SK-N-DZ (cell line): ENCODE data around the gene ZNF521.

Experiments used
- DNase-seq: peaks from one replicate; pipeline ENCODE4 v3.0.0-alpha.2; 2015; ENCODE audit warnings: low spot score

The ZNF521 gene

DNA sequence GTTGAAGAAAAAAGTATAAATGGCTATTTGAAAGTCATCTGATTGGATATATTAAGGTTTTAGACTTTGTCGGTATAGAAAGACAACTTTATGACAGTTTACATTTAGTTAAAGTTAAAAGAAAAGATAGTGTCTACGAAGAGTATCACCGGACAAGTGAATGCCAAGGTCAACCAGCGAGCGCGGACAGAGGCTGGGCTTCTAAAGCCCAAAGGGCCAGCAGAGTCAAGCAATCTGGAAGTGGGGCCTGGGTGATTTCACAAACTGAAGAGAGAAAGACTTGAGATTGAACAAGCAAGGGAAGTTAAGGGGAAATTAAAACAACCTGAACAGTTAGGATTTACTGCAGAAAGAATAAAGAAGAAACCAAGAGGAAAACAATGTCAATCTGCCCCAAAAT, 16.3 kb downstream of the ZNF521 start:
- no peak for DNase-seq

DNA sequence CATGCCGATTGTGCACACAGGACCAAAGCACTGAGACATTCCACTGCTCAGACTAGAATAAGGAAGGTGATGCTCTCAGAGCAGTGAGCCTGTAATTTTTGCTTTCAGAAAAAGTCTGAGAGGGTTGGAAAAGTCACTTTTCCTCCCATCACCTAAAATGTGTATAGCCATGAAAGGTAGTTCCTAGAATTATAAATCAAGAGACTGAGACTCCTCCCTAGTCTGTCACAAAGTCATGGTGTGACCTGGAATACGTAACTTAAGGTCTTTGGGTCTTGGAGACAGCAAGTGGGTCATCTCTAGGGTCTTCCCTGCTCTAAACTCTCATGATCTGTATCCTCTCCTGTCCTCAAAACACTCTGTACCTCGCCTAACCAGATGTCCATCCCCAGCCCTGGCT, 16.9 kb downstream of the ZNF521 start:
- no peak for DNase-seq

DNA sequence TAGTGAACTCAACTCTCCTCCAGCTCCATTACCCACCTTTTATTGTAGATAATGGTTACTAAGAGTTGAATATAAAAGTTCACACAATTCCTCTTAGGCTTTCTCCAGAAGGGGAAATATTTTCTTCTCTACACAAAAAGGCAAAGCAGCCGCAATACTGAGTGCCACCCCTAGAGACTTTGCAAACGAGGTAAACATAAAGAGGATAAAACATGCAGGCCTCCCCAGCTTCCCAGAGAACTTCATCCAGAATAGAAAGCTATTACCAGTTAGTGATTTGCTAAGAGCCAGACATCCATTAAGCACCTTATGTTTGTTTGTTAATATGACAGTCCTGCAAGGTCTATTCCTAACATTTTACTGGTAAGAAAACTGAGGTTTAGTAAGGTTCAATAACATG, 17.4 kb downstream of the ZNF521 start:
- DNase-seq = no peak

GRCh38 chr18:25332002-25332401, 20.0 kb downstream of the ZNF521 start:
- no peak for DNase-seq

DNA sequence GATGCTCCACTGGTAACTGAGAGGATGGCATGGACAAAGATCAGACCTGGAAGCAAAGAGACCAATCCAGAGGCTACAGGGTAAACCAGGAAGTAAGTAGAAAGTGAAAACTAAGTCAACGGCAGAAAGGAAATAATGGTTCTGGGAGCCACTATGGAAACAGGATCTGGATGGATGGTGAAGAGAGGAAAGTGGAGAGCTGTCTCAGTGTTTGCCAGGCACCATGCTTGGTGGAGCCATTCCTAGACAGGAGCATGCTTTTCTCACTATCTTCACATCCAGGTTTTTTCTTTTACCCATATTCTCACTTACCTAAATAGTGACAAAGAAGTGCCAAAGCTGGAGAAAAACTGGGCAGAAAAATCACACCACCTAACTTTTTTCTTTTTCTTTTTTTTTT, 22.2 kb downstream of the ZNF521 start:
- DNase-seq = peak; percentile 18

GRCh38 chr18:25327584-25327983, 24.4 kb downstream of the ZNF521 start:
- no peak for DNase-seq

- no peak for DNase-seq
These were observed 25.5 kb downstream of the ZNF521 start for GRCh38 chr18:25326361-25326952.

- no peak for DNase-seq
These were observed 29.2 kb downstream of the ZNF521 start for GRCh38 chr18:25322806-25323205.

GRCh38 chr18:25316381-25317018, 35.5 kb downstream of the ZNF521 start:
- no peak for DNase-seq

- DNase-seq = no peak
These were observed 37.2 kb downstream of the ZNF521 start for GRCh38 chr18:25314838-25315190.

DNA sequence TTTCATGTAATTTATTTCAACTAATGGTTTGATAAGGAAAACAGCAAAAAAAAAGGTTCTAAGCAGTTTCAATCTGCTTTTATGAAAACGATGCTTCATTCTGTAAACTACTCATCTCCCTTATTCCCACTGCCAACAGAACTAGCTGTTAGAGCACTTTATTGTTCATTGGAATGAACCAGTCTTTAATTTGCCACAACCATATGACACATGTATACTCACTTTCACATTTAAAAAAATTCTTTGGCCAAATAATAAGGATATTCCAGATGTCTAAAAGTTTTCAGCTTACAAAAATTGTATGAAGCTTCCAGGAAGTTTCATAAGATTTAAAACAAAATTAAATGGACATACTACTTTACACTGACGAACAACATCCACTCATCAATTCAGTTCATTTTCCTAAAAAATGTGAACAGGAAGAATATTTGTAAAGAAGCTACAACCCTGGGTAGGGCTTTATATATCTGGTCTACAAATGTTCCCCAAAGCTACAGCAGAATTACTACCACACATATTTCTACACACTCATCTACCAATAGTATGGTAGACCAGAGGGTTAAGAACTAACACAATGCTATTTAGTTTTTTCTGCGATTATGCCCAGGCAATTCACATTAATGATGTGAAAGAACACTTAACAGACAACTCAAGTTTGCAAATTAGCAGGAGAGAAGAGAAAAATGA, 37.7 kb downstream of the ZNF521 start:
- DNase-seq = no peak

GRCh38 chr18:25313268-25313667, 38.7 kb downstream of the ZNF521 start:
- DNase-seq = no peak

DNA sequence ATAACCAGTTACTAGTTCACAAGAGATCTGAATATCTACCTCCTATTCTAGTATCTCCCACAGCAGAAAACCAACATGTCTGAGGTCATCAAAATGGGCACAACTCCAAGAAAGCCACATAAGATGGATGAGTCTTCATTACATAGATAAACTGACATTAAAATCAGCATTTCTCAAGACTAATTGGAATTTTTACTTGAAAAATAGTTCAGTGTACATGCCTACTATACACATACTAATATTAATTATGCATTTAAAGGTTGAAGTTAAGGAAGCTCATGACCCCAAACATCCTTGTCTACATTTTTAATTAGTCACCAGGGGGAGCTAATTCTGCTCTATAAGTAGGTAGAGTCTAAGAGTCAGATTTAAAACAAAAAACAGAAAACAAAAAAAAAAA, 41.9 kb downstream of the ZNF521 start:
- DNase-seq = no peak

DNA sequence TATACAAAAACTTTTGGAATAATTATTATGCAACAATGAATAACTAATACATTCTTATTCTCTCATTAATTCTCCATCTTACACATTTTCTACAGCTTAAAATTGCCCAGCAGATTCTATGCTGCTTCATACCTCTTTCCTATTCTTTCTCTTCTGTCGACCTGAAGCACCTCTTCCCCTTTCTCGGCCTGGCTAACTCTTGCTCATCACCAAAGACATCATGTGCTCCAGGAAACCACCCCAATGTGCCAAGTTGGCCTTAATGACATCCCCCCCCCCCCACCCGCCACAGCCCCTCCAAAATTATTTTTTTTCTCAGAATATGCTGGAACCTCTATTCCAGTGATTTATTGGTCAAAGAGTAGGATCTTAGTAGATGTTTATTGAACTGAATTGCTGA, 43.6 kb downstream of the ZNF521 start:
- DNase-seq = no peak

DNA sequence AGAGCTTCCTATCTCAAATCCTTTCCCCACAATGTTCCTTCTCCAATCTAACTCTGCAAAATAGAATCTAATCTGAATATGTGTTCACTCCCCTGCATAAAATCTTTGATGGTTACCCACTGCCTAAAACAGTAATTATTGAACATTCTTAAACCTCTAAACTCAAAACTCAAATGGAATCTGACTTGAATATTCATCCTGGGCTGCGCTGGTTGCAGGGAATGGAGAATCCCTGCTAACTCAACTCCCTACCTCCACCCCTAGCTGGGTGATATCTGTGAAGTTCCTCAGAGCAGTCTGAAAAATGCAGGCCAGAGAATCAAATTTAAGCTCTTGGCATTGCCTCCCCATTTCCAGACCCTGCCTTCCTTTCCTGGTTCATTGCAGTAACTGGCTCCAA, 44.8 kb downstream of the ZNF521 start:
- DNase-seq = no peak

GRCh38 chr18:25306671-25307070, 45.3 kb downstream of the ZNF521 start:
- no peak for DNase-seq

GRCh38 chr18:25305584-25305983, 46.4 kb downstream of the ZNF521 start:
- DNase-seq = no peak

DNA sequence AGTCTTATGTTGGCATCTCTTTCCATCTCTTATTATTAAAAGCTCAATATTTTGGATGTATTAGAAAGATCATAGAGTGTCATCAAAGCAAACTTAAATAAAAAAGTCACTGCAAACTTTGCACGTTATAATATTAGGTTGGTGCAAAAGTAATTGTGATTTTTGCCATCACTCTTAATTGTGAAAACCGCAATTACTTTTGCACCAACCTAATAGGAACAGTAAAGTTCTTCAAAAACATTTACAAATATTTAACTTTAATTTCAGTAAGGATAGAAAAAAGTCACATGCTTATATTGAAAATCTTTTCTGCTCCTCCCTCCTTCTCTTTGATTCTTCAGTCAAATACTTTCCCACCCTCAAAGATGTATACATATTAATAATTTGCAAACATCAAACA, 51.5 kb downstream of the ZNF521 start:
- DNase-seq = no peak

DNA sequence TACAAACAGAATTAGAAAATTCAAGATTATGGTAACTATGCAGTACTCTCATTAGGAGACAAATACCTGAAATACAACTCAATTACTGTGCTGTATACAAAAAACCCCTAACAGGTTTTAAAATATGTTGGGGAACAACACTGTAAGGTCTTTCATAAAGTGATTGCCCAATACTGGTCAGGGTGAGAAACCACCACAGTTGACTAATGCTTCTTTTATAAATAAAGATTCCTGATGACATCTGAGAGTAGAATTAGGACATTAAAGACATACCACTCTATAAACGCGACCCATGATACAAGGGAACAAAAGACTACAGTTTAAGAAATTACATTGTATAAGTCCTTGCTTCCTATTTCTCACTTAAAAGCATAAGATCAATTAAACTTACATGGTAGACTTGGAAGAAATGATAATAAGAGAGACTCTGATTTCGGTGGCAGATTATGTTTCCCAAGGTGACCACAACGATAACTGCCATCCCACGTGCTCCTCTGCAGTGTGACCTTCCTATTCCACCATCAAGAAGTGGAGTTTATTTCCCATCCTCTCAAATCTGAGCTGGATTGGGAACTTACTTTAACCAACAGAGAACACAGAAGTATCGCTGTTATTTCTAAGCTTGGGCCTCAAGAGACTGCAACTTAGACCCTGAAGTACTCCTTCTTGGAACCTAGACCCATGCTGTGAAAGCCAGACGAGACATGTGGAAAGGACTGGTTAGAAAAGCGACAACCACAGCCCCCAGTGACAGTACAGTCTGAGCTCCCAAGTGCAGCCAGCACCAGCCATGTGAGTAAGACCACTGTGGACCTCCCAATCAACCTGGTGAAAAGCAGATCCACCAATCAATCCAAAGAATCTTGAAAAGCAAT, 52.3 kb downstream of the ZNF521 start:
- no peak for DNase-seq

GRCh38 chr18:25298853-25299274, 53.1 kb downstream of the ZNF521 start:
- no peak for DNase-seq

DNA sequence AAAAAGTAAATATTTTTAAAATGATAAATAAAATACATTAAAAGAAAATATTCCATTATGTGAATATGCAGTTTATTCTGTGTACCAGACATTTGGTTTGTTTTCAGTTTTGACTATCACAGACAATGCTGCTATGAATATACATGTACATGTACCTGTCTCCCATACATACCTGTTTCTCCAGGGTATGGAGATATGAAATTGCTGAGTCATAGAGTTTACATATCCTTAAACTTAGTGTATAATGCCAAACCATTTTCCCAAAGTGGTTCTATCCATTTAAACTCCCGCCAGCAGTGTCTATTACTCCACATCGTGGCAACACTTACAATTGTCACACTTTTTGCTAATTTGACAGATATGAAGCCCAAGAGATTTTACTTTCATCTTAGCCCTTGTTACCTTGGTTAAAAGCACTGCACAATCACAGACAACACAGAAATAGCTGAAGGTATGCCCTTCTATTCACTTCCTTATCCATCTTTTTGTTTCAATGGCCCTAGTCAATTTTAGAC, 56.3 kb downstream of the ZNF521 start:
- no peak for DNase-seq

DNA sequence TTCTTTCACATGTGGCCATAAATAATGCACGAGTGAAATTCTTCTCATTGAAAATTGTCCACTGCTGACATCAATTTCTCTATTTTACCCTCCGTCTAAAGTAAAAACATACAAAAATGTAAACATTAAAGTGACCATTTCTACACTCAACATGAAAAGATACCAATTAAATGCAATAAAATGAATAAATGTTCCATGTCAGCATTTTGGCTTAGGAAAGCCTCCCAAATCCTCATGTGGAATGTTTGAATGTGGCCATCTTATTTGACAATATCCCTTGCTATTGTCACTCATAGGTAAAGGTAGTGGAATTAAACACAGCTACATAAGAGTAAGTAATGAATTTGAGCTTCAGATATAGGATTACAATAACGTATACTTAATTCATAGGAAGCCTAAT, 60.8 kb downstream of the ZNF521 start:
- no peak for DNase-seq
